GM12892 (cell line): Measurements from ENCODE around the gene PRM3.

Source experiments
- POLR2A ChIP-seq: IDR thresholded peaks from 2 replicates; pipeline ENCODE4 v1.6.1; 2011; ENCODE audit warnings: low read depth, low read length, control low read depth
- POLR2AphosphoS5 ChIP-seq: IDR thresholded peaks from 2 replicates; pipeline ENCODE4 v1.6.1; 2011; ENCODE audit warnings: low read depth, low read length, control low read depth
- TAF1 ChIP-seq: IDR thresholded peaks from 2 replicates; pipeline ENCODE4 v1.6.1; 2011; ENCODE audit warnings: low read depth, mild to moderate bottlenecking, control low read depth, low read length, borderline replicate concordance

DNA sequence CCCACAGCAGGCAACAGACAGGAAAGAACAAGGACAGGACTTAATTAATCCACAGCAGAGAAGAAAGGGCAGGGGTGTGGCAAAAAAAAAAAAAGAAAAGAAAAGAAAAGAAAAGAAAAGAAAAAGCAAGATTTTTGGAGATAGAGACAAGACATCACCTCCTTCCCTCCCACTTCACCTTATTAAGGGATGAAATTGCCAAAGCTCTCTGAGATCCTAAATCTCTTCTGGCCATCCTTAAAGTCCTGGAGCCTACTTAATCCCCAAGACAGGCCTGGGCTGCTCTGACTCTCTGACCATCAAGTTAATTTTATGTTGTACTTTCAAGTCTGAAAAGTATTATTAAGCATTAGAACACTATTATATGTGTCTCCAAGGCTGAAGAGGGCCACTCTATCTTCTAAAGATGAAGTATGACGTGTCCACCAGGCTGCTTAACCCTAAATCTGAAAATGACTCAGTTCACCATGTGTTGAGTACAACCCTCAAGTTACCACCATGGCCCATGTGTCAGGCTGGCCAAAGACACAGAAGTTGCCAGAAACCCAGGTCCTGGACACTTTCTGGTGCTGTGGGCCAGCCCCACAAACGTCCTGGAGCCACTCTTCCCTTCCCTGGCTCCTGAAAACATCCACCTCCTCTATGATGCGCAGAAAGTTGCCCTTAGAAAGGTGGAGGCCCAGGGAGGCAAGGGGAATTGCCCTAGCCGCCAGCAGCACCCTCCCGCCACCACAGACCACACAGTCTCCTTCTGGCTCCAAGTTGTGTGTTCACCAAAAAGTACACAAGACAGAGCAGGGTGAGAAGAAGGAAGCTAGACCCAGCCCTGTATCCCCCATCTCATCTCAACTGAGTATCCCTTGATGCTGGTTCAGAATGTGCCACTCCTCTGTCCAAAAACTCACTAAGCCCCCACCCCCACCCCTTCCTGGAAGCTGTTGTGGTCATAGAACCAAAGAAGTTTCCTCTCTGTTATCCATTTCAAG lies 20.1 kb downstream of the PRM3 start:
- TF ChIP-seq POLR2A: peak; percentile 55
- peak; percentile 72; the same call in 1 of the 2 replicates for TF ChIP-seq POLR2AphosphoS5
- no peak for TF ChIP-seq TAF1
